Measurements from ENCODE around the gene PHC1.
"Not testable (repeated sequence)": the region's sequence is repeated elsewhere in the genome, so short reads cannot be mapped to it uniquely, and the experiment has no call there.

GRCh38 chr12:8902703-8903102 is 11.6 kb upstream of the PHC1 start:
- not testable (repeated sequence) for TF ChIP-seq CTCF, POLR2A (IDR thresholded peaks at IDR 0.05)

All from testis (tissue), 2 donors.